ENCODE data around the gene C1orf21.

Gene C1orf21

GRCh38 chr1:184497959-184498723 is 111.3 kb downstream of the C1orf21 start:
- Histone ChIP-seq H3F3A (ENCODE audit: control insufficient read depth, insufficient read depth) (no peaks in the 10 kb centered on the region), H3K4me3 (ENCODE audit: low read length) (no peak overlapping the region), H3K4me1 (ENCODE audit: control insufficient read depth, low read length) (no peaks in the 10 kb centered on the region), H3K9me3 (ENCODE audit: control insufficient read depth, insufficient read depth, low read length) (no peaks in the 10 kb centered on the region), H3K4me2 (ENCODE audit: low read length) (no peak overlapping the region), H3K36me3 (ENCODE audit: control insufficient read depth, low read length) (no peaks in the 10 kb centered on the region), H3K79me2 (ENCODE audit: control insufficient read depth, low read length) (no peaks in the 10 kb centered on the region), H4K20me1 (ENCODE audit: control insufficient read depth, insufficient read depth, low read depth, low read length) (no peaks in the 10 kb centered on the region), H3K27me3 (ENCODE audit: control insufficient read depth, low read length) (peaks cover 11% of the 10 kb centered on the region), H3K9me2 (replicated peaks; ENCODE audit: control insufficient read depth, low read length) (no peaks in the 10 kb centered on the region), H3K27ac (ENCODE audit: low read depth, low read length) (no peak overlapping the region)
- no peak for TF ChIP-seq EZH2phosphoT487 (IDR thresholded peaks at IDR 0.05; ENCODE audit: borderline replicate concordance, low read length)
- no peak for TF ChIP-seq CTCF (IDR thresholded peaks at IDR 0.05; ENCODE audit: low read depth, low read length, poor library complexity, severe bottlenecking)

- Histone ChIP-seq H3K4me2 (ENCODE audit: low read length) (no peak overlapping the region), H3F3A (ENCODE audit: control insufficient read depth, insufficient read depth) (no peaks in the 10 kb centered on the region), H3K27me3 (ENCODE audit: control insufficient read depth, low read length) (peaks cover 4% of the 10 kb centered on the region), H3K36me3 (ENCODE audit: control insufficient read depth, low read length) (no peaks in the 10 kb centered on the region), H3K4me1 (ENCODE audit: control insufficient read depth, low read length) (no peaks in the 10 kb centered on the region), H3K9me2 (replicated peaks; ENCODE audit: control insufficient read depth, low read length) (no peaks in the 10 kb centered on the region), H3K79me2 (ENCODE audit: control insufficient read depth, low read length) (no peaks in the 10 kb centered on the region), H4K20me1 (ENCODE audit: control insufficient read depth, insufficient read depth, low read depth, low read length) (no peaks in the 10 kb centered on the region), H3K9me3 (ENCODE audit: control insufficient read depth, insufficient read depth, low read length) (no peaks in the 10 kb centered on the region), H3K4me3 (ENCODE audit: low read length) (no peak overlapping the region), H3K27ac (ENCODE audit: low read depth, low read length) (no peak overlapping the region)
- TF ChIP-seq CTCF (IDR thresholded peaks at IDR 0.05; ENCODE audit: low read depth, low read length, poor library complexity, severe bottlenecking) = no peak
- TF ChIP-seq EZH2phosphoT487 (IDR thresholded peaks at IDR 0.05; ENCODE audit: borderline replicate concordance, low read length) = no peak
These were observed 112.8 kb downstream of the C1orf21 start for GRCh38 chr1:184499616-184500015.

- Histone ChIP-seq H3K79me2 (ENCODE audit: control insufficient read depth, low read length) (no peaks in the 10 kb centered on the region), H3K9me2 (replicated peaks; ENCODE audit: control insufficient read depth, low read length) (no peaks in the 10 kb centered on the region)
These were observed 115.3 kb downstream of the C1orf21 start for GRCh38 chr1:184502161-184502560.

More at GRCh38 chr1:184502161-184502560, 115.3 kb downstream of the C1orf21 start:
- Histone ChIP-seq H3K27me3 (ENCODE audit: control insufficient read depth, low read length) (peaks cover 4% of the 10 kb centered on the region), H3K4me2 (ENCODE audit: low read length) (no peak overlapping the region), H3K4me3 (ENCODE audit: low read length) (no peak overlapping the region), H3K4me1 (ENCODE audit: control insufficient read depth, low read length) (no peaks in the 10 kb centered on the region), H3K27ac (ENCODE audit: low read depth, low read length) (no peak overlapping the region), H3K9me3 (ENCODE audit: control insufficient read depth, insufficient read depth, low read length) (no peaks in the 10 kb centered on the region), H4K20me1 (ENCODE audit: control insufficient read depth, insufficient read depth, low read depth, low read length) (no peaks in the 10 kb centered on the region), H3F3A (ENCODE audit: control insufficient read depth, insufficient read depth) (no peaks in the 10 kb centered on the region), H3K36me3 (ENCODE audit: control insufficient read depth, low read length) (no peaks in the 10 kb centered on the region)
- no peak for TF ChIP-seq CTCF (IDR thresholded peaks at IDR 0.05; ENCODE audit: low read depth, low read length, poor library complexity, severe bottlenecking)
- no peak for TF ChIP-seq EZH2phosphoT487 (IDR thresholded peaks at IDR 0.05; ENCODE audit: borderline replicate concordance, low read length)

All from DOHH2 (cell line).